Parietal lobe (tissue), 2 donors: ENCODE data around the gene GRK3. TPM values are rescaled to one million over a fixed set of nuclear protein-coding genes. Genes with fewer than 3 reads are reported as not detected.

ENCODE experiments used
- small RNA-seq: library from RNA; depleted of rRNA; stranded (forward); fragments of <200 nt; gene quantifications from one replicate; pipeline ENCODE3, GENCODE V24; 2014; ENCODE audit warnings: low replicate concordance
- total RNA-seq: library from RNA; depleted of rRNA; stranded (reverse); fragments of >200 nt; gene quantifications from one replicate; pipeline ENCODE4 v1.2.3, GENCODE V29; 2014

Gene GRK3
- 57.9 TPM for total RNA-seq

GRCh38 chr22:25564320-25564978 is at the start of gene GRK3:
GRK3 (plus strand) TSS chr22:25564675; CDS start chr22:25565041, 366 bp downstream.

GRCh38 chr22:25741692-25742626 is 177.5 kb downstream of the GRK3 start, which contains the start of gene MYO18B:
MYO18B (plus strand) TSS chr22:25742188; CDS start chr22:25761093, 18,905 bp downstream.

Small RNA genes lying within 50 kb of the gene (small RNA-seq; reads per million reads assigned to genes)
- not detected for gene RNA5SP494

Other genes with a start within 250 kb of the GRK3 start
- 0.31 TPM for gene MYO18B, start 177.5 kb downstream of the GRK3 start, total RNA-seq